Suprapubic skin (tissue), 4 donors: Measurements from ENCODE around the gene NACA. TPM values are rescaled to one million over a fixed set of nuclear protein-coding genes. Genes with fewer than 3 reads are reported as not detected.
"Not testable (repeated sequence)": the region's sequence is repeated elsewhere in the genome, so short reads cannot be mapped to it uniquely, and the experiment has no call there.

Source experiments
- DNase-seq, 2 donors: peaks; one replicate each; pipeline ENCODE4 v3.0.0-alpha.2; 2019; ENCODE audit warnings: low spot score in 2 of 2
- H3K27ac ChIP-seq: fragments of 200-600 bp; sonication (generic); one replicate; pipeline ENCODE4 v1.5.1; 2019
- H3K27me3 ChIP-seq: fragments of 200-600 bp; sonication (generic); one replicate; pipeline ENCODE4 v1.5.1; 2019
- H3K36me3 ChIP-seq: fragments of 200-600 bp; sonication (generic); one replicate; pipeline ENCODE4 v1.5.1; 2019
- H3K4me1 ChIP-seq: fragments of 200-600 bp; sonication (generic); one replicate; pipeline ENCODE4 v1.5.1; 2019
- H3K4me3 ChIP-seq: fragments of 200-600 bp; sonication (generic); one replicate; pipeline ENCODE4 v1.5.1; 2019; ENCODE audit warnings: mild to moderate bottlenecking
- H3K9me3 ChIP-seq: fragments of 200-600 bp; sonication (generic); one replicate; pipeline ENCODE4 v1.5.1; 2019
- CTCF ChIP-seq, 2 donors: fragments of 200-600 bp in 1 of 2; fragments of 450-650 bp in 1 of 2; sonication (generic) in 1 of 2; IDR thresholded peaks; one replicate each; pipeline ENCODE4 v1.5.1; 2016 to 2019; ENCODE audit warnings: antibody characterized with exemption in 2 of 2, mild to moderate bottlenecking in 1 of 2, moderate library complexity in 1 of 2
- EP300 ChIP-seq: sonication (generic); formaldehyde crosslinking; IDR thresholded peaks from one replicate; pipeline ENCODE4 v1.6.1; 2017; ENCODE audit warnings: antibody characterized with exemption
- POLR2A ChIP-seq, 2 donors: fragments of 450-650 bp; IDR thresholded peaks; one replicate each; pipeline ENCODE4 v1.6.1; 2017; ENCODE audit warnings: antibody characterized with exemption in 2 of 2, mild to moderate bottlenecking in 2 of 2, moderate library complexity in 2 of 2
- POLR2AphosphoS5 ChIP-seq, 3 donors: sonication (generic); formaldehyde crosslinking; IDR thresholded peaks; one replicate each; pipeline ENCODE4 v1.6.1; 2017; ENCODE audit warnings: antibody characterized with exemption in 3 of 3
- WGBS: methylation state at CpG from one replicate; pipeline ENCODE4 v1.1.5; 2018; 5-methylcytosine and 5-hydroxymethylcytosine counted together
- total RNA-seq, 4 donors: library from RNA; depleted of rRNA; stranded (reverse); fragments of >200 nt; gene quantifications; one replicate each; pipeline ENCODE4 v1.1.0, GENCODE V29; 2016

Gene NACA
- total RNA-seq, 4 donors from 2014 or later, result 1,068 to 1,481 (median 1,369) TPM

GRCh38 chr12:56716458-56716857 lies 8.6 kb downstream of the NACA start:
- peak in 1 of 2 donors; percentile 22 for DNase-seq
- H3K36me3 ChIP-seq, result peaks cover 63% of the 10 kb centered on the region
- 88% methylated on average over 1 of the region's 1 CpG for WGBS
- no peak overlapping the region for H3K4me3 ChIP-seq
- TF ChIP-seq EP300, result no peak
- no peak for TF ChIP-seq CTCF (IDR thresholded peaks at IDR 0.05)
- TF ChIP-seq POLR2AphosphoS5 (IDR thresholded peaks at IDR 0.05), result no peak
- no peak for TF ChIP-seq POLR2A (IDR thresholded peaks at IDR 0.05)
- H3K4me1 ChIP-seq, result peaks cover 58% of the 10 kb centered on the region
- H3K27ac ChIP-seq, result no peak overlapping the region
- no peaks in the 10 kb centered on the region for H3K9me3 ChIP-seq
- no peaks in the 10 kb centered on the region for H3K27me3 ChIP-seq

GRCh38 chr12:56715798-56716197 lies 9.3 kb downstream of the NACA start:
- no peak overlapping the region for H3K27ac ChIP-seq
- H3K4me1 ChIP-seq, result peaks cover 52% of the 10 kb centered on the region
- H3K9me3 ChIP-seq, result no peaks in the 10 kb centered on the region
- no peak for TF ChIP-seq CTCF (IDR thresholded peaks at IDR 0.05)
- TF ChIP-seq POLR2A (IDR thresholded peaks at IDR 0.05), result no peak
- no peak for TF ChIP-seq EP300
- DNase-seq, result peak in 1 of 2 donors; percentile 43
- no peaks in the 10 kb centered on the region for H3K27me3 ChIP-seq
- peaks cover 67% of the 10 kb centered on the region for H3K36me3 ChIP-seq
- no peak overlapping the region for H3K4me3 ChIP-seq
- WGBS, result 65% methylated on average over 8 of the region's 8 CpGs

- Histone ChIP-seq H3K27ac (no peak overlapping the region), H3K4me3 (no peak overlapping the region), H3K36me3 (peaks cover 55% of the 10 kb centered on the region)
Measured at GRCh38 chr12:56714431-56714929, 10.6 kb downstream of the NACA start.

GRCh38 chr12:56713345-56713744 lies 11.8 kb downstream of the NACA start:
- no peak for DNase-seq
- H3K36me3 ChIP-seq, result peaks cover 43% of the 10 kb centered on the region
- H3K27ac ChIP-seq, result no peak overlapping the region
- H3K4me3 ChIP-seq, result no peak overlapping the region
- no peaks in the 10 kb centered on the region for H3K9me3 ChIP-seq
- 88% methylated on average over 3 of the region's 3 CpGs for WGBS
- TF ChIP-seq POLR2A (IDR thresholded peaks at IDR 0.05) (no peak), EP300 (no peak), CTCF (IDR thresholded peaks at IDR 0.05) (no peak), POLR2AphosphoS5 (IDR thresholded peaks at IDR 0.05) (no peak)
- no peaks in the 10 kb centered on the region for H3K27me3 ChIP-seq
- peaks cover 27% of the 10 kb centered on the region for H3K4me1 ChIP-seq

More at GRCh38 chr12:56714431-56714929, 10.6 kb downstream of the NACA start:
- Histone ChIP-seq H3K27me3 (no peaks in the 10 kb centered on the region), H3K4me1 (peaks cover 38% of the 10 kb centered on the region), H3K9me3 (no peaks in the 10 kb centered on the region)
- no peak for DNase-seq
- no peak for TF ChIP-seq POLR2A (IDR thresholded peaks at IDR 0.05)
- TF ChIP-seq CTCF (IDR thresholded peaks at IDR 0.05), result no peak
- TF ChIP-seq POLR2AphosphoS5 (IDR thresholded peaks at IDR 0.05), result no peak
- no peak for TF ChIP-seq EP300
- WGBS, result 94% methylated on average over 2 of the region's 2 CpGs

- WGBS, result 84% methylated on average over 5 of the region's 5 CpGs
- no peak for DNase-seq
- H3K4me1 ChIP-seq, result peaks cover 4% of the 10 kb centered on the region
- H3K9me3 ChIP-seq, result no peaks in the 10 kb centered on the region
- no peak for TF ChIP-seq CTCF (IDR thresholded peaks at IDR 0.05)
- no peak for TF ChIP-seq POLR2AphosphoS5 (IDR thresholded peaks at IDR 0.05)
- TF ChIP-seq POLR2A (IDR thresholded peaks at IDR 0.05), result no peak
- no peak for TF ChIP-seq EP300
- H3K27me3 ChIP-seq, result no peaks in the 10 kb centered on the region
- H3K4me3 ChIP-seq, result no peak overlapping the region
- peaks cover 33% of the 10 kb centered on the region for H3K36me3 ChIP-seq
- H3K27ac ChIP-seq, result no peak overlapping the region
Measured at GRCh38 chr12:56709759-56710376, 15.2 kb downstream of the NACA start.

- not testable (repeated sequence) for DNase-seq, H3K27ac ChIP-seq, H3K4me1 ChIP-seq, H3K36me3 ChIP-seq, H3K27me3 ChIP-seq, H3K4me3 ChIP-seq, H3K9me3 ChIP-seq
- WGBS, result 88% methylated on average over 5 of the region's 5 CpGs
Measured at GRCh38 chr12:56704522-56704921, 20.6 kb downstream of the NACA start.
